Transverse colon (tissue), 3 donors: ENCODE results near the gene SHROOM1.

Experiments
- CTCF ChIP-seq, 5 experiments: fragments of 200-600 bp in 3 of 5; fragments of 450-650 bp in 2 of 5; sonication (generic) in 3 of 5; IDR thresholded peaks; 1 replicate in 2 of 5; 2 replicates in 3 of 5; pipeline ENCODE4 v1.5.1; 2016 to 2017; ENCODE audit warnings: antibody characterized with exemption in 5 of 5, inconsistent platforms in 3 of 5, mild to moderate bottlenecking in 2 of 5, moderate library complexity in 1 of 5
- POLR2A ChIP-seq: fragments of 450-650 bp; IDR thresholded peaks from one replicate; pipeline ENCODE4 v1.6.1; 2016; ENCODE audit warnings: antibody characterized with exemption, mild to moderate bottlenecking, moderate library complexity

- TF ChIP-seq POLR2A: no peak
- TF ChIP-seq CTCF (IDR thresholded peaks at IDR 0.05): no peak
Observed at GRCh38 chr5:132825033-132825833, 5.2 kb downstream of the SHROOM1 start.
